ENCODE data around the gene TMEM91.
"Not testable (repeated sequence)": the region's sequence is repeated elsewhere in the genome, so short reads cannot be mapped to it uniquely, and the experiment has no call there.

The TMEM91 gene

DNA sequence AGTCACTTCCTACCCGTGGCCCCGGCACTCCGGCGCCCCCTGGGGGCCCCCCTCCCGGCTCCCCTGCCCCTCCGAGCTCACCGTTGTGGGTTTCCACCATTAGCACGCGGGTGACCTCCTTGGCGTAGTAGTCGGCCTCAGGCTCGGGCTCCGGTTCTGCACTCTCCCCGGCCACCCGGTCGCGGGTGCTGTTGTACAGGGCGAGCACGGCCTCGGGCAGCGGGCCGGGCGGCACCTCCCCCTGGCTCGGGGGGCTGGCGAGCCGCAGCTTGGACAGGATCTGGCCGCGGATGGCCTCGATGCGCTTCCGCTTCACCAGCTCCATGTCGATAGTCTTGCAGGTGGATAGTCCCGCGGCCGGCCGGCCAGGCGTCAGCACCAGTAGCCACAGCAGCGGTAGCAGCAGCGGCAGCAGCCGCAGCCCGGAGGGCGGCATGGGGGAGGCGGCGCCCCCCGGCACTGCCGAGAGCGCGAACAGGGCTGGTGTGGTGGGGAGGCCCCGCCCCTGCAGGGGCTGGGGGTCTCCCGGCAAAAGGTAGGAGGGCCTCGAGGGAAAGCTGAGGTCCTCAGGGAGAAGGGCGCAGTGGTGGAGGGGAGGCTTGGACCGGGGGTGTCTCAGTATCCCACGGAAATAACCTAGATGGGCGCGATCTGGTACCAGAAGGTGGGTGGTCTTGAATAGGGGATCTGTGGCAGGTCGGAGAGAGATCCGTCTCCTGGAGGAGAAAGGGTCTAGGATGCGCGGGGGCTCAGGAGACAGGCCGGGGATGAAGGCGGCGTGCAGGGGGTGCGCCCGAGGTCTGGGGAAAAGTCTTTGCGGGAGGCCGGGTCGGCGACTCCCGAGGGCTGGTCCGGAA is 23.5 kb upstream of the TMEM91 start:
- DNase-seq (ENCODE audit: low read depth in 2 of 3, low spot score in 2 of 3): peak in 2 of 3 experiments; percentile 53 to 58

DNA sequence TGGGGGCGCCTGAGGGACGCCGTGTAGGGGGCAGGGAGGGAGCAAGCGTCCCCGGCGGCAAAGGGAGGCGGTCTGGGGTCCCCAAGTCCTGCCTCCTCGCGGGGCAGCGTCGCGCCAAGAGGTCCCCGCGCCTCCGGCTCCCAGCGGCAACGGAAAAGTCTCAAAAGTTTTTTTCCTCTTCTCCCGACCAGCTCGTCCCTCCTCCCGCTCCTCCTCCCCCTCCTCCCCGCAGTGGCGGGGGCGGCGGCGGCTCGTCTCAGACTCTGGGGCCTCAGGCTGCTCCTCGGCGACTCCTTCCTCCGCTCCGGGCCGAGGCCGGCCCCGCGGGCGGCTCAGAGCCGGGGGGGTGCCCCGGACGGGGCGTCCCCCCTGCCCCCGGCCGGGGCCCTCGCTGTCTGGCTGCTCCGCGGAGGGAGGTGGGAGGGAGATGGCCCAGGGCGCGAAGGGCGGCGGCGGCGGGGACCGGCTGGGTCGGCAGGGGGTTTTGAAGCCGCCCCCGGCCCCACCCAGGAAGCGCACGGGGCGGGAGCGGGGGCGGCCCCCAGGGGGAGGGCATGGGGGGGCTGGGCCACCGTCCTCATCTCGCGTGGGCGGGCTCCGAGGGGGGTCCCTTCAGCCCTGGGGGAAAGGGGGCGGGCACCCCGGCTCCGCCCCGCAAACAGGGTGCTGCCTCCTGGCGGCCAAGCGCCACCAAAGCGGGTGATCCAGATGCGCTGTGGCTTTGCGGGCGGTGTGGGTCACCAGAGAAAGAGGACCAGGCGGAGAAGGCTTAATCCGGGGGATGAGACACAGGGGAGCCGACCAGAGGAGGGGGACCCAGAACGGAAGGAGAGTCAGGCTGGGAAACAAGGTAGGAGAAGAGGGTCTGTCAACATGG is 22.6 kb upstream of the TMEM91 start, which contains the start of gene TGFB1:
Gene TGFB1 (minus strand): TSS at position 457 of the 877 bp plus-strand sequence. CDS start 878 bp downstream, outside the sequence.
- peak; percentile 82 to 91 (median 83) for DNase-seq (ENCODE audit: low read depth in 2 of 3, low spot score in 2 of 3)

DNA sequence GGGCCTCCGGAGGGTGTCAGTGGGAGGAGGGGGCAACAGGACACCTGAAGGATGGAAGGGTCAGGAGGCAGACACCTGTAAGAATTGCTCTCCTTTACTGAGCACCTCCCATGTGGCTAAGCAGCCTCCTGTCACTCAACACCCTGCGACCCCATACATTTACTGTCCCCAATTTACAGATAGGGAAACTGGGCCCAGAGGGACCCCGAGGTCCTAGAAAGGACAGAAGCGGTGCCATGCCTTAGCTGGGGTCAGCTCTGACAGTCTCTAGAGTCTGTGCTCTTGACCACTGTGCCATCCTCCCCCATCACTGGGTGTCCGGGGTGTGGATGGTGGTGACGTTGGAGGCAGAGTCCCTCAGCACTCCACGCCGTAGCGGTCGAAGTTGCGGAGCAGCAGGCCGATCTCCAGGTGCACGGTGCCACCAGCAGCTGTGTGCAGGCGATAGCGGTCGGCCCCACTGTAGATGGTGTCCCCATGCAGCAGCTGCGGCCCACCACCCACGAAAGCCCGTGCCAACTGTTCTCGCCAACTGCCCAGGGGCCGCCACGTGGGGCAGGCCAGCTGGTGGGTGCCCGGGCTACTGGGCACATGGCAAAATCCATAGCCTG is 21.9 kb upstream of the TMEM91 start:
- DNase-seq (ENCODE audit: low read depth in 2 of 3, low spot score in 2 of 3): no peak

DNA sequence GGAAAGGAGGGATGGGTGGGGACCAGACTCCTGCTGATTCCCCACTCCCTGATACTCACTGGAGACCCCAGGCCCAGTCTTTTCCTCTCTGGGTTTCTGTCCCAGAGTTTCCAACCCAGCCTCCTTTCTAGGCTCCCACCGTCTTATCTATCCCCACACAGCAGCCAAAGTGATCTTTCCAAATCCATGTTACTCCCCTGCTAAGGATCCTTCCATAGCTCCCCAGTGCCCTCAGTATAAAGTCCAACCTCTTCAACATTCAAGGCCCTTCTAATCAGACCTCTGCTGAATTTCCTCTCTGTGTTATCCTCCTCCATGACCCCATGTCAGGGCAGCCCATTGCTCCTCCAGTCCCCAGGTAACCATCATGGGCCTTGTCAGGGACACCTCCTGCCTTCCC is 21.3 kb upstream of the TMEM91 start:
- DNase-seq (ENCODE audit: low read depth in 2 of 3, low spot score in 2 of 3): no peak

DNA sequence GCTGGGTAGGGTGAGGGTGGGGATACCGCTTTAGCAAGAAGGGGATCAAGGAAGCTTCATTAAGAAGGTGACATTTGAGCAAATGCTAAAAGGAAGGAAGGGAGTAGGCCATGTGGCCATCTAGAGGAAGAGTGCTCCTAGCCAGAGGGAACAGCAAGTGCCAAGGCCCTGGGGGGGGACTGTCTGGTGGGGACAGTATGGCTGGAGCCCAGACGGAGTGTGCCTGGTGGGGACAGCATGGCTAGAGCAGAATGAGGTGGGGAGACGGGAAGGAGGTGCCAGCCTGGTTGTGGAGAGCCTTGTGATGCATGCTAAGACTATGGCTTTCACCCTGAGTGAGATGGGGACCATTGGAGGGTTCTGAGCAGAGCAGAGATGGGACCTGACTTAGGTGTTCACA is 20.5 kb upstream of the TMEM91 start:
- DNase-seq (ENCODE audit: low read depth in 2 of 3, low spot score in 2 of 3): no peak

DNA sequence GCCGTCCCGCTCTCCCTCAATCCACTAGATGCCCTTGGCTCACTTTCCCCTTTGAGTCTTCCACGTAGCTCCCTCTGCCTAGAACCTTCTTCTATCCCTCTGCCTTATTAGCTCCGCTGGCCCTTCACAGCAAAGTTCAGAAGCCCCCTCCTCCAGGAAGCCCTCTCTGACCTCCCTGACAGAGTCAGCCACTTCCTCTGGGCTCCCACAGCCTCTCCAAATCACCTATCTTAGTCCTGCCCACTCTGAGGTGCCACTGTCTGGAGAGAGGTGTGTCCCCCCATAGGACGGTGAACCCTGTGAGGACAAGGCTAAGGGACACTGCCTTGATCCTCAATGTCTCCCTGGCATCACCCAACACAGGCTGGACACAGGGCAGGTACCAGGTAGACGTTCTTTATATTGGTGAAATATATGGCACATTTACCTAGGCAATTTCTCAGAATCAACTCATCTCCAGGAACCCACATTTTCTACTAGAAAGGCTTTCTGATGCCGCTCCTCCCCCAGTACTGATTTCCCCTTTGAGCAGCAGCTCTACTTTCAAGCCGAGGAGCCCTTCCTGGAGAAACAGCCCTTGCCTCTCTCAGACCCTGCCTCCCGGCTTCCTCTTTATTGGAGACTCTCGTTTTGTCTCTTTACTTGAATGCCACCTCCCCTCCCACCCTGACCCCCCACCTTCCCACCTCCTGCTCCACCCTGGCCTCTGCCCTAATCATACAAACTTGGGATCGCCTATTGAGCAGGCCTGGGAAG is 19.2 kb upstream of the TMEM91 start:
- DNase-seq (ENCODE audit: low read depth in 2 of 3, low spot score in 2 of 3): no peak

DNA sequence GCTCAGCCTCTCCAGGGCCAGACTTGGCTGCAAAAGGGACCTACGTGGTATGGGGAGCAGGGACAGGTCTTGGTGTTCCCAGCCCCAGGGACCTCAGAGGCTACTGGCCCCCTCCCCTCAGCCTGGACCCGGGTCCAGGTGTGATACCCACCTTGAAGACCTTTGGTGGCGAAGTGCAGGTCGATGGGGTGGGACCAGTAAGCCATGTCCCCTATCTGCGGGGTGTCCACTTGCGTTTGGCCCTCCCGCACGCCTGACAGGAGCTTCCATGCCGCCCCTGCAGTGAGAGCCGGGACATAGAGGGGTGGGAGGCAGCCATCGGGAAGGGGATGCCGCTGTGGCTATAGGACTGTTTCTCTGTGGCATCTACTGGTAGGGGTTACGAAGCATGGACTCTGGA is 18.6 kb upstream of the TMEM91 start:
- DNase-seq (ENCODE audit: low read depth in 2 of 3, low spot score in 2 of 3): no peak

DNA sequence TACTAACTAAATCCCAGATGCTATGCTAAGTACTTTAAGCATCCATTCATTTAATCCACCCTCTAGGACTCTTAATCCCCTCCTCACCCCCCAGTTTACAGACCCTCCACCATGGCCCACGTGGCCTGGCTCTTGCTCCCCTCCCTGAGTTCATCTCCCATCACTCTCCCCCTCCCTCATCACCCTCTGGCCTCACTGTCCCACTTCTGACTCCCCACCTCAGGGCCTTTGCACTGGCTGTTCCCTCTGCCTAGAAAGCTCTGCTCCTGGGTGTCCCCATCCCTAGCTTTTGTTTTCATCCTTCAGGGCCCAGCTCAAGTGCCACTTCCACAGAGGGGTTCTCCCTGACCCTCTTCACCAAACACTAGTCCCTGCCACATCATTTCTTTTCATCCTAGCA is 16.6 kb upstream of the TMEM91 start:
- DNase-seq (ENCODE audit: low read depth in 2 of 3, low spot score in 2 of 3): no peak

DNA sequence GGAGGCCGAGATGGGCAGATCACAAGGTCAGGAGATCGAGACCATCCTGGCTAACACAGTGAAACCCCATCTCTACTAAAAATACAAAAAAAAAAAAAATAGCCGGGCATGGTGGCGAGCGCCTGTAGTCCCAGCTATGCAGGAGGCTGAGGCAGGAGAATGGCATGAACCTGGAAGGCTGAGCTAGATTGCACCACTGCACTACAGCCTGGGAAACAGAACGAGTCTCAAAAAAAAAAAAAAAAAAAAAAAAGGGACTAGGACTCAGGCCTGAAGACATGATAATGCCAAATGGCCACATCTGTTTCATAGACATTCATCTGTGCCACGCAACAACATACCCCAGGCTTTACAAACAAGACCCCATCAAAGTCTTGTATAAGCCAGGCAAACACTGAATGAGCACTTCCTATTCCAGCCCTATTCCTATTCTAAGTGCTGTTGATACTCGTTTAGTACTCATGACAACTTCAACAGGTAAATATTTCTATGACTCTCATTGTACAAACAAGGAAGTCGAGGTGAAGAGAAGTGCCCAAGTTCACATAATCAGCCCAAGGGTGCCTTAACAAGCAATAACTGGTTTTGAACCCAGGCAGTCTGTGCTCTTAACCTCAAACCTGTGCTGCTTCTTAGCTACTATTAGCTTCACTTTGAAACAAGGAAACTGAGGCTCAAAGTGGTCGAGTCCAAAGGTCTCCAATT is 14.0 kb upstream of the TMEM91 start:
- DNase-seq (ENCODE audit: low read depth in 2 of 3, low spot score in 2 of 3): no peak

DNA sequence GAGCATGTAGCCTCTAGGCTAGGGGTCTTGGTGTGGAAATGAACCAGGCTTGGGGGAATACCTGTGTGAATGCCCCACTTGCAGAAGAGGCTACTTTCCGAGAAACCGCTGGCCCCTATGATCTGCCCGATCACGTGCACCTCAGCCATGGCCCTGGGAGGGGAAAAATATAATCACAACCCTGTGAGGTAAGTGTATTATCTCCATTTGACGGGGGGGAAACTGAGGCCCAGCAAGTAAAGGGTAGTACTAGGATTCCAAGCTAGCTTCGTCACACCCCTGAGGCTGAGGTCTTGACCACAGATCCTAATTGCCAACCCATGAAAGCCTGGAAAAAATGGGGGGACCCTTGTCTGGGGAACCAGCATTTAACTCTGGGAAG is 13.0 kb upstream of the TMEM91 start:
- DNase-seq (ENCODE audit: low read depth in 2 of 3, low spot score in 2 of 3): no peak

DNA sequence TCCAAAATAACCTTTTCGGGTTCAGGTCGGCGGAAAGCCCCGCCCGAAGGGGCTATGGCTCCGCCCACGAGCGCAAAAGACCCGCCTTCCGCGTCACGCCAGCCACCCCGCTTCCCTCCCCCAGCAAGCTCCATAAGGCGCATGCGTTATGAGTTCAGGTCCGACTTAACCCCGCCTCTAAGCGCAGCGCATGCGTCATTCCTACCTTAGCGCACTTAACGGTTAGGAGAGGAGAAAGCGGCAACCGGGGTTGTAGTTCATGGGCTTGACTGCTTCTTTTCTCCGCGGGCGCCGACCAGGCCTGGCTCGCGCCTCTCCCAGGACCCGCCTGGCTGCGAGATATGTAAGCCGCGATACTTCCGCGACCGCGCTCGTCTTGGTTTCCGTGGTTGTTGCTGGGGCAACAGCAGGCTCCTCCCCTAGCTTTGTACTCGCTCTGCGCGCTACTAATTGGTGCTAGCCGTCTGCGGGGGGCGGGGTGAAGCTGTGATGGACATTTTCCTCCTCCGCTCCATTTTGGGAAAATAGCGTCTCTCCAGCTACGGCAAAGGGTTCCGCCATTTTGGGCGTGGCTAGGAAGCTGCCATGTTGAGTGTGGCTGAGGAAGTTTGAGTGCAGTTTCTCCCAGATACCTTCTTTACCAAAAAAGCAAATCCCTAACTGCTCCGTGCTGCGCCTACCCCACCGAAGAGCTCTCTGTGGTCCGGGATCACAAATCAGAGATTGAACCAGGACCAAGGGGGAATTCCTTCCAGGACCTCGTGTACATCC is 12.4 kb upstream of the TMEM91 start, which contains the start of gene B9D2:
Gene B9D2 (minus strand): TSS at position 397 of the 771 bp plus-strand sequence. CDS start 630 bp downstream, outside the sequence.
- DNase-seq (ENCODE audit: low read depth in 2 of 3, low spot score in 2 of 3): peak; percentile 87 to 88 (median 88)

DNA sequence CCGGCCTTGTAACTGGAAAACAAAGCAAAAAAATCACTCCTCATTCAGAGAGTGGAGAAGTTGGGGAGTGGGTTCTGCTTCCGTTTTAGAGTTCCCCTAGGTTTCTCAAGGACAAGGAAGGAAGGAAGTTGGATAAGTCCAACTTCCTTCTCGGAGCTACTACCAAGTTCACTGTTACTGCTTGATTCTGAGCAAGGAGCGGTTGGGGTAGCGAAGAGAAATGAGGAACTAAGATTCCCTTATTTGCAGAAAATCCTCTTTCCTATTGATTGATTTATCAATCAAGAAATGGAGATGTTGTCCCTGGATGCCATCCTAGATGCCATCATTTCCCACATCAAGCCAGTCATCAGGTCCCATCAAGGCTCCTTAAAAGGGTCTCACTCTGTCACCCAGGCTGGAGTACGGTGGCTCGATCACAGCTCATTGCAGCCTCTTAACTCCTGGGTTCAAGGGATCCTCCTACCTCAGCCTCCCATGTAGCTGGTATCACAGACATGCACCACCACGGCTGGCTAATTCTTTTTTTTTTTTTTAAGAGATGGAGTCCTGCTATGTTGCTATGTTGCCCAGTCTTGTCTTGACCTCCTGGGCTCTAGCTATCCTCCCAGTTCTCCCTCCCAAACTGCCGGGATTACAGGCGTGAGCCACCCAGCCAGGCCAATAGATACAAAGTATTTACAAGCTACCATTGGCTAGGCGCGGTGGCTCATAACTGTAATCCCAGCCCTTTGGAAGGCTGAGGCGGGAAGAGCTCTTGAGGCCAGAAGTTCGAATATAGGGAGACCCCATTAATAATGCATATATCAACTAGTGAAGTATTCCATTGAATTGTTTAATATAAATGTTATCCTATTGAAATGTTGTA is 11.6 kb upstream of the TMEM91 start:
- DNase-seq (ENCODE audit: low read depth in 2 of 3, low spot score in 2 of 3): no peak

DNA sequence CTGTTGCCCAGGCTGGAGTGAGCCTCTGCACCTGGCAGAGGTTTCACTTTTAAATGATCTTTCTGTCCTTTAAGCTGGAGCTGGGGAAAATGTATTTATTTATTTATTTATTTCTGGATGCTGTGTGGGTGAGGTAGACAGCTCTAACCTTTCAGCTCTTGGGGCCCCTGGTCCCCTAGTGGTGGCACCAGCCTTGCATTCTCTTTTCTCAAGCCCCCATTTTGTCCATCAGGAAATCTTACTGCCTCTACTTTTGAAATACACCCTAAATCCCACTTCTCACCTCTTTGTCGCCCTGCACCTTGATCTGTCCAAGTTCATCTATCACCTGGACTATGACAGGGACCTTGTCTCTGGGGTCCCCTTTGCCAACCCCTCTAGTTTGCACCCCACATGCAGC is 10.2 kb upstream of the TMEM91 start:
- no peak for DNase-seq (ENCODE audit: low read depth in 2 of 3, low spot score in 2 of 3)

DNA sequence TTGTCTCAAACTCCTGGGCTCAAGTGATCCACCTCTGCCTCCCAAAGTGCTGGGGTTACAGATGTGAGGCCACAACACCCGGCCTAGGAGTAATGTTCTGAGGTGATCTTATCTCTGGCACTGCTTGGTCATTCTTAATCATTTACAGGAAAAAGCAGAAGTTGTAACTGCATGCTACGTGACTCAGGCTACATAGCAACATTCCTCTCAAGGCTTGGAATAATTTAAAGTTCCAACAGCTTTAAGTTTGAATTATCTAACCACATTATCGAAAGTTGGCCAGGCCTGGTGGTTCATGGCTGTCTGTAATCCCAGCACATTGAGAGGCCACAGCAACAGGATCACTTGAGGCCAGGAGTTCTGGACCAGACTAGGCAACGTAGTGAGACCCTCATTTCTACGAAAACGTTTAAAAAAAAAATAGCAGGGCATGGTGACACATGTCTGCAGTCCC is 8.5 kb upstream of the TMEM91 start:
- DNase-seq (ENCODE audit: low read depth in 2 of 3, low spot score in 2 of 3): no peak

DNA sequence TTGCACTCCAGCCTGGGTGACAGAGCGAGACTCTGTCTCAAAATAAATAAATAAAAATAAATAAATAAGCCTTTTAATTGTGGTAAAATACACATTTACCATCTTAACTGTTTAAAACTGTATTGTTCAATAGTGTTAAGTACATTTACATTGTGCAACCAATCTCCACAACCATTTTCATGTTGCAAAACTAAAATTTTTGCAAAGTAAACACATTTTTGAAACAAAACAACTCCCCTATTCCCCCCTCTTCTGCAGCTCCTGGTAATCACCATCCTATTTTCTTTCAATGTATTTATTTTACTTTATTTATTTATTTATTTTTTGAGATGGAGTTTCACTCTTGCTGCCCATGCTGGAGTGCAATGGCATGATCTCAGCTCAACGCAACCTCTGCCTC is 6.6 kb upstream of the TMEM91 start:
- no peak for DNase-seq (ENCODE audit: low read depth in 2 of 3, low spot score in 2 of 3)

DNA sequence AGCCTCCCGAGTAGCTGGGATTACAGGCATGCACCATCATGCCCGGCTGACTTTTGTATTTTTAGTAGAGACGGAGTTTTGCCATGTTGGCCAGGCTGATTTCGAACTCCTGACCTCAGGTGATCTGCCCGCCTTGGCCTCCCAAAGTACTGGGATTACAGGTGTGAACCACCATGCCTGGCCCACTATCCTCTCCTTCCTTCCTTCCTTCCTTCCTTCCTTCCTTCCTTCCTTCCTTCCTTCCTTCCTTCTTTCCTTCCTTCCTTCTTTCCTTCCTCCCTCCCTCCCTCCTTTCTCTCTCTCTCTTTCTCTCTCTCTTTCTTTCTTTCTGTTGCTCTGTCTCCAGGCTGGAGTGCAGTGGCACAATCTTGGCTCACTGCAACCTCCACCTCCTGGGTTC is 5.2 kb upstream of the TMEM91 start:
- not testable (repeated sequence) for DNase-seq (ENCODE audit: low read depth in 2 of 3, low spot score in 2 of 3)

DNA sequence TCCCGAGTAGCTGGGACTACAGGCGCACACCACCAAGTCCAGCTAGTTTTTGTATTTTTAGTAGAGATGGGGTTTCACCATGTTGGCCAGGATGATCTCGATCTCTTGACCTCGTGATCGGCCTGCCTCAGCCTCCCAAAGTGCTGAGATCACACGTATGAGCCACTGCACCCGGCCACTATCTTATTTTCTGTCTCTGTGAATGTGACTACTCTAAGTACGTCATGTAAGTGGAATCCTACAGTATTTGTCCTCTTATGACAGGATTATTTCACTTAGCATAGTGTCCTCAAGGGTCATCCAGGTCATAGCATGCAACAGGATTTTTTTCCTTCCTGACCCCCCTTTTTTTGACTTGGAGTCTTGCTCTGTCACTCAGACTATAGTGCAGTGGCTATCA is 4.8 kb upstream of the TMEM91 start:
- no peak for DNase-seq (ENCODE audit: low read depth in 2 of 3, low spot score in 2 of 3)

DNA sequence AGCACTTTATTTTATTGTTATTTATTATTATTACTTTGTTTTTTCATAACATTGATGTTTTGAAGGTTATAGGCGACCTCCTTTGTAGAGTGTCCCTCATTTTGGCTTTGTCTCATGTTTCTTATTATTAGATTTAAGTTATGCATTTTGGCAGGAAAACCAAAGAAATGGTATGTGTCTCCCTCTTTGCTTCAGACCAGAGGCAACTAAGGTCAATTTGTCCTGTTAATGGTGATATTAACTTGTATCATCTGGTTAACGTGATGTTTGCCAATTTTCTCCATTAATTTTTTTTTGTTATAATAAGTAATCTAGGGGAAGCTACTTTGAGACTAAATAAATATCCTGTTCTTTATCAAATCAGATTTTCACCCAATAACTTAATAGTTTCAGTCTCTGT is 3.8 kb upstream of the TMEM91 start:
- DNase-seq (ENCODE audit: low read depth in 2 of 3, low spot score in 2 of 3): no peak
